NCI-H345 treated with DMSO at 0.1 percent for 48 hours (cell line): ENCODE data around the gene WWOX.

Experiments used
- DNase-seq: peaks from one replicate; lab custom pipeline; 2025; ENCODE audit not compliant: unreplicated experiment; lab: John Stamatoyannopoulos, UW

Gene WWOX

DNA sequence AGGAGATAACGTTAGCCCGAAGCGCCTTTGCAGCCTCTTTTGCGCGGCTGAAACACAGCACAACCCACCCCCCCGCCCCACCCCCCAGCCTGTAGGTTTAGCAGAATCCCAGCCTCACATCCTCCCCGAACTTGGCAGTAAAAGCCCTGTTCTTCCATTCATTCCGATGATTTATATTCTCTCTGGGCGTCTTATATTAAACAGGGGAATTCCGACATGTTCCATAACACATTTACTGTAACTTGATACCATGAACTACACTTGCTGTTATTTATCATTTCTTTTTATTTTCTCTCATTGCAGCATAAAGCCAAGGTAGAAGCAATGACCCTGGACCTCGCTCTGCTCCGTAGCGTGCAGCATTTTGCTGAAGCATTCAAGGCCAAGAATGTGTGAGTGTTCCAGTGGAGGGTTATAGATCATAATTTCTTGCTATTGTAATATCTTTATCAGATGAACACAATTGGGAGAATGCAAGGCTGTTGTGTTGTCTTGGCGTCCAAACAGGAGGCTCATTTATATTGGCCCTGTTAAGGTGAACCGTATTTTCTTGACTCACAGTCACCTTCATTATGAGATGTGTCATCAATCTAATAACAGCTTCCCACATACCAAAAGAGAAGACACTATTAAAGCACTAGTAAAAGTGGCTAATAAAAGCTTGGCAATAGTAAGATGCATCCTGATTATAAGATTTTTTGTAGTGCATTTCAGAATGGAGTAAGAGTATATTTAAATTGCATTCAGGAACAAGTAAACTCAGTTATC, 287.3 kb downstream of the WWOX start:
- no peak for DNase-seq

DNA sequence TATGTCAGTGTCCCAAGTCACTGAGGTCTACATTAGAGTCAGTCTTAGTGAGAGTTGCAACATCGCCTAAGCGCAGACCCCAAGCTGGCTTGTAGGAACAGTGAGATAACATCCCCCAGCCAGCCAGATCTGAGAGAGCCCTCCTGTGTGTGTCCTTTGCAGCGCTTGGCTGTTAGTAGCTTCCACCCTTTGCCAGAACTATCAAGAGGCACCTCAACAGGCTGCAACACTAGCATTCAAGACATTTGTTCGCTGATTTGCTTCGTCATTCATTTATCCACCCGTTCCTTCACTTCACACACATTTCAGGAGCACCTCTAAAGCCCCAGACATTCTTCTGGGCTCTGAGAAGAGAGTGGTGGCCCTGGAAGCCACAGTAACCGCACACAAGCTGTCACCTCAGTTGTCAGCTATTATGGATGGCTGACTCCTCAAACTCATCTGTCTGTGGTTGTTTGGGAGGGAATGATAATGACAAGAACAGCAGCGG, 289.6 kb downstream of the WWOX start:
- DNase-seq, result no peak

DNA sequence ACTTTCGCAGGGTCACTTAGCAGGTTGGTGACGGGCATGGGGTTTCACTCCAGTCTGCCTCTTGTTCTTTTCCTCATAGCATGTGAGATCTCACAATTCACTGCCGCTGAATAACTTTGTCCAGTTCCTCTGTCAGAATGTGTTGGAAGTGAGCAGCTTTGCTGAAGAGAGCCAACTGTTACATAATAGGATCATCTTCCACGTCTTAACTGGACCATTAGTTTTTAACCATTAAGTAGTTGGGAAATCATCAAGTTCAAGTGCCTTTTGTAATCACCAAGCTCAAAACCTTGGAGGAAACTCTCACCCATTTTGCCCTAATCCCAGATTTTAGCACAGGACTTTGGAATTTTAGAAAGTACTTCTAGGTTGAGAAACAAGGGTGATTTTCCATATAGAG, 290.6 kb downstream of the WWOX start:
- DNase-seq, result no peak

DNA sequence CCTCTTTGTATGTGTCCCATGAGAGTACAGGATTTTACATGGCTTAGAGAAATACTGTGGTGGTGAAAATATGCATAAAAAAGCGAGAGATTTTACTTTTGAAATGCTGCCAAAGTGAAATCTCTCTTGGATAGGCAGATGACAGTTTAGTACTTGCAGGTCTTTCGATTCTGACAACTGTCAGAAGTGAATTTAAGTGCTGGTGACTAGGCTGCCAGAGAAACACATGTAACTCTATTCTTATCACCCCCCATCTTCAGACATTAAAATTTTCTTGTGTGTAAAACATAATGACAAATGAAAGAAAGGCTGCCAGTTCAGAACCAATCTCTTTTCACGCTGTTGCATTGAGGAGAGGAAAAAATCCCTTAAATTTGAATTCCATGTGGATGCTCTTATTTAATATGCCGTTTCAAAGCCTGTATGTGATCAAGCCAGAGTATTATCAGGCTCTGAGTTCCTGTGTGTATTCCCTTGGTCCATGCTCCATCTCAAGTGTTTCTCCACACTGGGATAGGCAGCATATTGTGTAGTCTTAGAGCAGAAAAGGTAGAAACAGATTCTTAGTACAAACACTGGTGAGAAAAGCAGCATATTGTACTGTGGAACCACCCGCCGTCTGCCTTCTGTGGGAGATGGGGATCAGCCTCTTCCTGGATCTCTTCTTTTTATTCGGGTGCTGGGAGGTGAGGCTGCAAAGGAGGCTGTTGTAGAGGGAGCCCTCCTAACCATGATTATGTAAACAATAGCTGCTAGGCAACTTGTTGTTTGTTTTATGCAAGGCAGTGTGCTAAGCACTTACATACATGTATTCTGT, 291.3 kb downstream of the WWOX start:
- no peak for DNase-seq

DNA sequence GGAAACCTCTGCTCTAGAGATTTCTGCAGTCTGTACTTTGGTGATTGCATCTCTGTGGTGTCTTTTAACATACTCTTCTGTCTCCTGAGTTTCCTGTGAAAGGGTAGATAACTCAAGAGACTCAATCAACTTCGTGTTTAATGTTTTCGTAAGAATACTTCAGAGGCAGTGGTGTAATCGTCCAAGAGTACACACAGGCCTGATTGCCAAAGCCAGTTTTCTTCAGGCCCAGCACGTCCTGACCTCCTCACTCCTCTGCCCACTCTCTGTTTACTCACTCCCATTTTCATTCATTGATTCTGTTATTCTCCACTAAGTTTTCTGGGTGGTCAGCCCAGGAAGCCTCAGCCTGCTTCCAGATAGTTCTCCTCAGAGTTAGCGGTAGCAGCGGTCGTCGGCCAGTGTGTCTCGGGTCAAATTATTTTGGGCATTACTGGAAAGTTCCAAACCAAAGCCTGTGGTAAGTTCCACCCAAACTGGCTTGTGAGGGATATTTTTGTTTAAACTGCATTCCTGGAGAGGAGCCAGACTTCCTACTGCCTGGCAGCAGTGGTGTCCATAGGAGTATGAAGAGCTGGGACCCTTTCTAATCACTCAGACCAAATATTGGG, 293.2 kb downstream of the WWOX start:
- DNase-seq, result no peak

DNA sequence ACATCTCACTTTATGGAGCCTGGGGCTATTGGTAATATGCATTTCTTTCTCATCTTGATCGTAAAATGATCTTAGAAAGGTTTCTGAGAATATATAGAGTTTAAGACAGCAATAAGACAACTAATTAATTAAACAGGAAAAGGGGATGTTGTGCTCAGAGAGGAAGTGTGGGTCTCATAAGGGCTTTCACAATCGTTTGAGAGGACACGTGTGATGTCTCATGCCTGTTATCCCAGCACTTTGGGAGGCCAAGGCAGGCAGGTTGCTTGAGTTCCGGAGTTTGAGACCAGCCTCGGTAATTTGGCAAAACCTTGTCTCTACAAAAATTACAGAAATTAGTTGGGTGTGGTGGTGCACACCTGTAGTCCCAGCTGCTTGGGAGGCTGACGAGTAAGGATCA, 295.6 kb downstream of the WWOX start:
- no peak for DNase-seq

DNA sequence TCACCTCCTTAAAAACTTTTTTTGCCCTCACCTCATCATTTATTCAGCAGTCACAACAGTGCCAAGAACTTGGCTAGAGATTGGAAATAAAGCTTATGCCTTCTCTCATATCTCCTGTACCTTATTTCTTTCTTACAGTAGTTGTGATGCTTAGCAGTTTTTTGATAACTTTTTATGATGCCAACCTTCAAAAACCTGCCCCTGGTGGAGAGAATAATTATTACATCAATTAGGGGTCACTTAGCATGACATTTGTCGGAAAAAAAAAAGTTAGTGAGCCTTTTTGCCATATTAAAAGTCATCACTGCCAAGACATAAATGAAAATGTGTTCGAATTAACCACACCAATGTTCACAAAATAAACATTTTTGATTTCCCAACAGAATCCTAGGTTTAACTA, 296.6 kb downstream of the WWOX start:
- no peak for DNase-seq

DNA sequence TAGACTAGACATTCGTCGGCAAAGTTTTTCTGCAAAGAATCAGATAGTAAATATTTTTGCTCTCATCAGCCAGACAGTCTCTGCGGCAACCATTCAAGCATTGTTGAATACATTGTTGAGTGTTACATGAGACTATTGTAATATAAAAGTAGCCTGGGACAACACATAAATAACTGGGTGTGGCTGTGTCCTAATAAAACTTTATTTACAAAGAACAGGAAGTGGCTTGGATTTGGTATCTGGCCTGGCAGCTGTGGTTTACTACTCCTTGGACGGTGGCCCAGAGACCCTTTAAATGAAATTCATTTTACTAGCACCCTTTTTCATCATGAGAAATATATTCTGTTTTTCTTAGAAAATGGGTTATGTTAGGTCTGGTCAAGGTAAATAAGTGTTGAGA, 297.2 kb downstream of the WWOX start:
- no peak for DNase-seq

DNA sequence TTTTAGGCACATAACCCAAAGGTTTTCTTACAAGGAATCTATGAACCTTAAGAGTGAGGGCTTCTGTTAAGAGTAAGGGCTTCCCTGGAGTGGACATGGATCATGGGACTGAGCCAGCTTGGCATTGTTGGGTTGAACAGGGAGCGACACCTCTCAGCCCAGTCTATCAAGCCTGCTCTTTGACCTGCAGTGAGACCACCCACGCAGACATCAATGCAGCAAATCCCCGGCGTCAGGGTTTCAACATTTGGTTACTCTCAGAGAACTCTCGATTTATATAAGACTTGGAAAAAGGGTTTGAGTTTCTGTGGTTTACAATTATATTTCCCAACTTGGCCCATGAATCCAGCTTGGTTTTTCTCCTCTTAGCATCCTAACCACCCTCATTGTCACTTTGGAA, 299.9 kb downstream of the WWOX start:
- no peak for DNase-seq

DNA sequence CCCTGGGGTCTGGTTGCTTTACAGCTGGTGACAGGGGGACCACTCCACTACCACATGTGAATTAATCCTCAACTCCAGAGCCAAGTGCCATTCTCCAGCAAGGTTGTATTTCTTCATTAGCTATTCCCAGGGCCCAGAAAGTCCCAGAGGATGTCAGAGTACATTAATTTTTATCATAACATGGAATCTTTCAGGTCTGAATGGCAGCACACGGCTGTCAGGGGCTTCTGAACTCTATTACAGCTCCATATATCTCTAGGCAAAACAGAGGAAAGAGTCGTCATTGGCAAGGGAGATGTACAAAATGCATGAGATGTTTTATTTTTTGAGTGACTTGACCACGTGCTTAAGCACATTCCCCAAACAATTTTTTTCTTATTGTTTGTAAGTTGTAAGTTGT, 303.4 kb downstream of the WWOX start:
- no peak for DNase-seq

DNA sequence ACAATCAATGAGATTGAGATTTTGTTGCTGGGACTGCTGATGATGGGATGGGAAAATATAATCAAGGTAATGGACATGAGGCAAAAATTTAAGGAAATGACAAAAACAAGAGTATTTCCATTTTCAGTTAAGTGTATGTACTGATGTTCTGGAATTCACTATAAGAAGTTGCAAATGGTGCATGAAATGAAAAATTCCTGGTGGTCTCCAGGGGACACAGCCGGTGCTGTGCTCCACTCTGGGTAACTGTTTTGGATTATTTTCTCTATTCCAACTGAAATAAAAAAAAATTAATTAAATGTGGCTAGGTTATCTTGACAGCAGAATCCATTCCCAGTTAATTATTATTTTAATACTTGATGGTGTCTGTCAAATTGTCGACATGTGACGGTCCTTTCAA, 305.6 kb downstream of the WWOX start:
- DNase-seq, result no peak

DNA sequence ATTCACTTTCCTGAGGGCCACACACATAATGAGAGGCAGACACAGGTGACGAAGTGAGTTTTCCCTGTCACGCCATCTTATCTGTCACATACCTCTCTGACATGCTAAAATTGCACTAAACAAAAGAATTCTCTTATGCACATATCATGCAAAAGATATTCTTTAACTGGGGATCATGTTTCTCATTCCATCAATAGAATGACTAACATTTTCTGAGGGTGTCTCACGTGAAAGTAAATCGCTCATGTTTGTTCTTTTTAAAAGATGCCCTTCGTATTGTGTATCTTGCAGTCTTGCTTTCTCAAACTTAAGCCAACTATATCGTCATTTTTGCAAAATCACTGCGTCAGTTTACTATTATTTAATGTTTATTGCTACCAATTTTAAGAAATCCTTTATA, 306.4 kb downstream of the WWOX start:
- no peak for DNase-seq

DNA sequence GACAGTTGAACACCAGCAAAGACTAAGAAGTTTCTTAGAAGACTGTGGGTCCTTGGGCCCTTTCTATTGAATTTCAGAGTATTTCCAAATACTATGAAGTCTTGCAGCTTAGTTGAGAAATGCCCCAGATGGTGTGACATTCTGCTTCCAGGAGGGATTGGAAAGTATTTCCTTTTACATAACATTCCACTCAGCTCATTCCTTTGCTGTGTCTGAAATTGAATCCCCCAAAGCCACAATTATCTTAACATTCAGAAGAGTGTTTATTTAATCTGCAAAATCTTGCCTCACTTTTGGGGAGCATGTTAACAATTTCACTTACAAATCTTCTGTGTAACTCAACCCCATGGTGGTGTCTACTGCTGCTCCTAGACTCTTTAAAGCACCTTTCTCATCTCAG, 307.7 kb downstream of the WWOX start:
- DNase-seq, result no peak

DNA sequence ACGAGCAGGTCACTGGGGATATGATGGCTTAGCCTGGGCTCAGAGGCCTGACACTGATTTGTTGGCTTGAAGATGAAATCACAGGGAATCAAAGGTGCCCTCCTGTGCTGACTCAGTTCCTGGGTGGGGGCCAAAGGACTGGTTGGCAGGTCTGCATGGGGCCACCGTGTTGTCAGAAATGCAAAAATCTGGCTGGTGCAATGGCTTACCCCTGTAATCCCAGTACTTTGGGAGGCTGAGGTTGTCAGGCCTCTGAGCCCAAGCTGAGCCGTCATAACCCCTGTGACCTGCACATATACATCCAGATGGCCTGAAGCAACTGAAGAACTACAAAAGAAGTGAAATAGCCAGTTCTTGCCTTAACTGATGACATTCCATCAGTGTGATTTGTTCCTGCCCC, 314.2 kb downstream of the WWOX start:
- no peak for DNase-seq

DNA sequence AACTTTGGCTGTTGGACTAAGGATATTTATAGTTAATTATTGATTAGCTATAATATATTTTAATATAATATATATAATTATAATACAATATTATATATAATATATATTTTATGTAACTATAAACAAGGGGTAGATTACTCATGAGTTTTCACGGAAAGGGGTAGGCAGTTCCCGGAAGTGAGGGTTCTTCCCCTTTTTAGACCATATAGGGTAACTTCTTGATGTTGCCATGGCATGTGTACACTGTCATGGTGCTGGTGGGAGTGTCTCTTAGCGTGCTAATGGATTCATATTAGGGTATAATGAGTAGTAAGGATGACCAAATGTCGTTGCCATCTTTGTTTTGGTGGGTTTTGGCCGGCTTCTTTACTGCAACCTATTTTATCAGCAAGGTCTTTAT, 315.6 kb downstream of the WWOX start:
- DNase-seq, result no peak

DNA sequence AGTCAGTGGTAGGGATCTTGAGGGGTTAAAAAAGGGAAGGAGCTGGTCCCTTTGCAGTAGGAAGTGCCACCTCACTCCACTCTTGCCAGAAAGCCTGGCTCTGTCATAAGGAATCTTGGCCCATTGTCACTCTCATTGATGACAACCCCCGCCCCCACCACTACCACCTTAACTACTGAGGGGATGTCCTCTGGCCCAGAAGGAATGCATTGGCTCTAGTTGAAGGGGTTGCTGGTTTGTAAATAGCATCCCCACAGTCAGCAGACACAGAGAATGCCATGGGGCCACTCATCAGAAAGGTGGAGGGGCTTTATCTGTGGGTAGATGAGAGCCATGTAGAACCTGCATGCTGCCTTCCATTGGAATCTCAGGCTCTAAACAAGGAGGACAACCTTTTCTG, 316.2 kb downstream of the WWOX start:
- DNase-seq, result no peak

DNA sequence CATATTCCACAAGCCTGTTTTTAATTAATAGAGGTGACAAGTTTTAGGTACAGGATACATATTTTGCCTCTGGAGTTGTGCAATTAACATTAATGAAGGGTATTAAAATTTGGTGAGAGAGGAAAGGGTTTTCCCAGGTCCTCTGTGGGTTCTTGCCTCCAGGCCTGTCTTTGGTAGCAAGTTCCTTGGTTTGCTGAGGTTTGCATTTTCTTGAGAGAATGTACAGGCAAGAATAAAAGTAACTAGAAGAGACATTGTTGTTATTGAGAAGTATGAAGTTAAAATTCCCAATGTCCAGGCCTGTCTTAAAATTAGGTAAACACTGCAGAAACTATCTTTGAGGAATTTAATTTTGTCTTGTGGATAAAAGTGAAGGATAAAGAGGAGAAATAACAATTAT, 316.9 kb downstream of the WWOX start:
- no peak for DNase-seq

DNA sequence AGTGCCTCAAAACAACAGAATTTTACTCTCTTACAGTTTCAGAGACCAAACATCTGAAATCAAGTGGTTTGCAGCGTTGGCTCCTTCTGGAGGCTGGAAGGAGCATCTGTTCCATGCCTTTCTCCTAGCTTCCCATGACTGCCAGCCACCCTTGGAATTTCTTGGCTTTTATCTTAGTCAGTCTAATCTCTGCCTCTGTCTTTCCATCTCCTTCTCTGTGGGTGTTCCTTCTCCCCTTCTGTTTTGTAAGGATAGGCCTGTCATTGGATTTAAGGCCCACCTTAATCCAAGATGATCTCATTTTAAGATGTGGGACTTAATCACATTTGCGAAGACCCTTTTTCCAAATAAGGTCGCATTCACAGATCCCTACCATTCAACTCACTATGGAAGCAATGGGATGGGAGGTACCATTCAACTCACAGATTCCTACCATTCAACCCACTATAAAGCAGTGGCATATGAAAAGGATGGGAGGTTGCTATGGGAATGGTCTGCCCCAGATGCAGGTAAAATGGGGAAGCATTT, 321.8 kb downstream of the WWOX start:
- no peak for DNase-seq

DNA sequence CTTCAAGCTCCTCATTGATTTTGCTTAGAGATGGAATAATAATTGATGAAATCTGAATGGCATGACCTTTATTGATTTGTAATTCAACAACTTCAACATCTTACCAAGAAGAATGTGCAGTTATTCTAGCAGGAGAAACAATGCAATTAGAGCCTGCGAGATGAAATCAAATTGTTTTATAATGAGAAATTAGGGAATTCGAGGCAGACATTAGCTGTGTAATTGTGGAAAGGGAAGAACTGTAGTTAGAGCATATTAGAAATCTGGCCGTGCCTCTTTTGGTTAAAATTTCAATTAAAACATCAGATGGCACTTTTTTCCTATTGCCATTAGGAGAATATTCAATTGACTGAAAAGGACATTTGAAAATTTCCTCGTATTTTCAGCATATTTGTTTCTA, 325.8 kb downstream of the WWOX start:
- DNase-seq, result no peak

DNA sequence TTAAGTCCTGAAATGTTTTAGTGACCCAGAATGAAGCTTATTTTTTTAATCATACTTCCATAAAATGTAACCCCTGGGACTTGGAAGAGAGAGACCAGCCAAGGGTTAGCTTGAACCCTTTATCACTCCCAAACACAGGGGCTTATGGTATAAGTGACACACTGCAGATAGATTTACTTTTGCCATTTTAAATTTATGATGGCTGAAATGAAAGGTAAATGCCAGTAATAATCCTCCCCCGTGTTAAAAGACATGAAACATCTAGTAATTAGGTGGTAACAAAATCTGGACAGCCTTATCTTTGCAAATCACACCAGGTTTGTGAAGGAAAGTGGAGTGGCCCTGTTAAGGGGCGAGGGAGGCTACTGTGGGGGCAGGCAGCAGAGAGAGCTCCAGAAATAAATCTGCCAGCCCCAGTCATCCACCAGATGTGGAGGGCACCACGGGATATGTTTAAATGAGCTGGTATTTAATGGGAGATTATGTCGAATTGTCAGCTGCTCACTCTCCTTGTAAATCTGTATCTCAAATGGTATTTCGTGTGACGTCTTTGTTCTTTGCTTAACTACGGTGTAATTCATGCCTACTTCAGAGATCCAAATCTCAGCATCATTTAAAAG, 326.5 kb downstream of the WWOX start:
- DNase-seq, result no peak

DNA sequence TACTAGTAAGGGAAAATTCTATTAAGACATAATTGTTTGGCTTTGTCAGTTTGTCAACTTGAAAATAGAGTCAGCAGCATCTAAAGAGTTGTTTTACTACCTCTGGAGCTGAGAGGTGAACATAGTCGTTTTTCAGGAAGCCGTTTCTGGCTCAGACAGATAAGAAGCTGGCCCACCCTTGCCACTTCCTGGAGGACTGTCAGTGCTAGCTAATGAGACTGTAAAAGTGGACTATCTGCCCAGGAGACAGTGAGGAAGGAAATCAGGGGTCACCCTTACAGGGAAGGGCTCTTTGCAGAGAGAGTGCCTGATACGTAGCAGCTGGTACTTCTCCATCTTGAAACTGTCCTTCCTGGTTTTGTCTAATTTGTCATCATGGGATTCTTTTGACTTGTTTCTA, 328.7 kb downstream of the WWOX start:
- no peak for DNase-seq
